ENCODE results near the gene SAMD14. TPM values are rescaled to one million over a fixed set of nuclear protein-coding genes. Genes with fewer than 3 reads are reported as not detected.

The SAMD14 gene
- total RNA-seq, 1 donor from 2014 or later: 14.7 TPM

DNA sequence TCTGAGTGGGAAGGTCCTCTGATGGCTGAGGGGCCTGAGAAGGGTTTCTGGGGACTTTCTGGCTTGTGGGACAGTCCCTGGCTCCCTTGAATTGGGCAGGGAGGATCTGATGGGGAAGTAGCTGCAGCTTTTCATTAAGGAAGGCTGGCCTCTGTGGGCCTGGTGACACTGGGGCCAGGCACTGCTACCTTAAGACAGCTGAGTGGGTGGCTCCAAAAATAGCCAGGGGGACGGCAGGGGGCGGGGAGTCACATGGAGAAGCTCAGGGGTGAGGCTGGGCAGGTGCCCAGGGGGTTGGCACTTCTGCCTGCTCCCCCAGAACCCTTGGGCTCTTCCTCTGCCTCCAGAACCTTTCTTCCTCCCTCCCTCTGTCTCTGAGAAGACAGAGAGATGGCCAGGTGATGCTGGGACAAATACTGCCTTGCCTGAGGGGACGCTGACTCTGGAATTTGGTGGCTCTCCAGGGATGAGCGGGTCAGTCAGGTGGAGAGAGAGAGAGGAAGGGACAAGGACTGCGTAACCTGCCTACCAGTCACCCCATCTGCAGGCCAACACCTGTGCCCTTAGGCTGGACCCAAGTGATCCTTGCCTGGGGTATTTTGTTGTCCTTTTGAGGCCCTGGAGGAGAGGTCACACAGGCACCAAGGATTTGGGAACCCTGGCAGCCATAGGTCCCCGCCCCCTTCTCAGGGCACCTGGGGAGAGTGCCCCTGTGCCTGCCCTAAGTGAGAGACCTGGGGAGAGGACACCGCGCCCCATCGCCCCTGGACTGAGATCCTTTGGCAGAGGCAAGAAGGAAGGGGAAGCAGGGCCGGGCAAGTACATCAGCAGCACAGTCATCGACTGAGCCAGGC, 34.1 kb upstream of the SAMD14 start:
- TF ChIP-seq, protein P1, sequence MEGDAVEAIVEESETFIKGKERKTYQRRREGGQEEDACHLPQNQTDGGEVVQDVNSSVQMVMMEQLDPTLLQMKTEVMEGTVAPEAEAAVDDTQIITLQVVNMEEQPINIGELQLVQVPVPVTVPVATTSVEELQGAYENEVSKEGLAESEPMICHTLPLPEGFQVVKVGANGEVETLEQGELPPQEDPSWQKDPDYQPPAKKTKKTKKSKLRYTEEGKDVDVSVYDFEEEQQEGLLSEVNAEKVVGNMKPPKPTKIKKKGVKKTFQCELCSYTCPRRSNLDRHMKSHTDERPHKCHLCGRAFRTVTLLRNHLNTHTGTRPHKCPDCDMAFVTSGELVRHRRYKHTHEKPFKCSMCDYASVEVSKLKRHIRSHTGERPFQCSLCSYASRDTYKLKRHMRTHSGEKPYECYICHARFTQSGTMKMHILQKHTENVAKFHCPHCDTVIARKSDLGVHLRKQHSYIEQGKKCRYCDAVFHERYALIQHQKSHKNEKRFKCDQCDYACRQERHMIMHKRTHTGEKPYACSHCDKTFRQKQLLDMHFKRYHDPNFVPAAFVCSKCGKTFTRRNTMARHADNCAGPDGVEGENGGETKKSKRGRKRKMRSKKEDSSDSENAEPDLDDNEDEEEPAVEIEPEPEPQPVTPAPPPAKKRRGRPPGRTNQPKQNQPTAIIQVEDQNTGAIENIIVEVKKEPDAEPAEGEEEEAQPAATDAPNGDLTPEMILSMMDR (IDR thresholded peaks at IDR 0.05; ENCODE audit: insufficient read depth, low read length, poor library complexity, severe bottlenecking): no peak
- Histone ChIP-seq H3K4me3 (ENCODE audit: low read depth, low read length) (no peak overlapping the region), H3K27me3 (ENCODE audit: control insufficient read depth, insufficient read depth, low read length) (peaks cover 4% of the 10 kb centered on the region), H3K36me3 (ENCODE audit: control insufficient read depth, insufficient read depth, low read length) (no peaks in the 10 kb centered on the region)
- DNase-seq (ENCODE audit: low read depth): no peak

DNA sequence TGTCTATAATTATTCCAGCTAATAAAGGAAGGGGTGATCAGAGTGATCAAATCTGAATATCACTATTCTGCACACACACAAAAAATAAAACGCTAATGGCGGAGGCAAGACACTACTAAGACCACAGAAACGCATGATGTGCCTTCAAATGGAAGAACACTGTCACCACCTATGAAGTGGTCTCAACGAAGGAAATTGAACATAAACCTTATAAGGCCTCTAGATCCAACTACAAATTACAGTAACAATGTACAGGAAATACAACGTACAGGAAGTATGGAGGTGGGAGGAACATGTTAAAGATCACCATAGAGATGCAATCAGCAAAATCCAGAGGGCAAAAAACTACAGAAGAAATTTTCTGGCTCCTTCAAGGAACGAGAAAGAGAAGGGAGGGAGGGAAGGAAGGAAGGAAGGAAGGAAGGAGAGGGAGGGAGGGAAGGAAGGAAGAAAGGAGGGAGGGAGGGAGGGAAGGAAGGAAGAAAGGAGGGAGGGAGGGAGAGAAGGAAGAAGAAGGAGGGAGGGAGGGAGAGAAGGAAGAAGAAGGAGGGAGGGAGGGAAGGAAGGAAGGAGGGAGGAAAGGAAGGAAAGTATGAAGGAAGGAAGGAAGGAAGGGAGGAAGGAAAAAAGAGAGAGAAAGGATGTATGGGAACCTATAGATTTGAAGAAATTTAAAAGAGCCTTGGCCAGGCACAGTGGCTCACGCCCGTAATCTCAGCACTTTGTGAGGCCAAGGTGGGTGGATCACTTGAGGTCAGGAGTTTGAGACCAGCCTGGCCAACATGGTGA, 32.7 kb upstream of the SAMD14 start:
- Histone ChIP-seq H3K36me3 (ENCODE audit: control insufficient read depth, insufficient read depth, low read length) (no peaks in the 10 kb centered on the region), H3K27me3 (ENCODE audit: control insufficient read depth, insufficient read depth, low read length) (no peaks in the 10 kb centered on the region), H3K4me3 (ENCODE audit: low read depth, low read length) (no peak overlapping the region)
- TF ChIP-seq, protein P1 (IDR thresholded peaks at IDR 0.05; ENCODE audit: insufficient read depth, low read length, poor library complexity, severe bottlenecking): no peak
- no peak for DNase-seq (ENCODE audit: low read depth)

DNA sequence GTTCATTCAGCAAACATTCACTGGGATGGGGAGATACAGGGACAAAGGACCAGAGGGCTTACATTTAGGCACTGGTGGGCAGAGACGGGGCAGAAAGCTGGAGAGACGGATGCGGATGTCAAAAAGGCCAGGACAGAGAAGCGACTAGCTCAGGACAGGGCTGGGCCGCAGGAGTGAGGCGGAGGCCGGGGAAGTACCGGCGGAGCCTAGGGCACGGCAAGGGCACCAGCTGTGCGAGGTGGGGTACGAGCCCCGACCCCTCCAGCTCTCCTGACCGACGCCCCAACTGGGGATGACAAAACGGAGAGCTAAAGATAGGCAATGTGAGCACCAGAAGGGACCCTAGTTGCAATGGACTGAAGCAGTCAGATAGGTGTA, 31.9 kb upstream of the SAMD14 start:
- TF ChIP-seq, protein P1 (IDR thresholded peaks at IDR 0.05; ENCODE audit: insufficient read depth, low read length, poor library complexity, severe bottlenecking): no peak
- H3K4me3 ChIP-seq (ENCODE audit: low read depth, low read length): no peak overlapping the region
- H3K36me3 ChIP-seq (ENCODE audit: control insufficient read depth, insufficient read depth, low read length): no peaks in the 10 kb centered on the region
- DNase-seq (ENCODE audit: low read depth): no peak
- H3K27me3 ChIP-seq (ENCODE audit: control insufficient read depth, insufficient read depth, low read length): no peaks in the 10 kb centered on the region

DNA sequence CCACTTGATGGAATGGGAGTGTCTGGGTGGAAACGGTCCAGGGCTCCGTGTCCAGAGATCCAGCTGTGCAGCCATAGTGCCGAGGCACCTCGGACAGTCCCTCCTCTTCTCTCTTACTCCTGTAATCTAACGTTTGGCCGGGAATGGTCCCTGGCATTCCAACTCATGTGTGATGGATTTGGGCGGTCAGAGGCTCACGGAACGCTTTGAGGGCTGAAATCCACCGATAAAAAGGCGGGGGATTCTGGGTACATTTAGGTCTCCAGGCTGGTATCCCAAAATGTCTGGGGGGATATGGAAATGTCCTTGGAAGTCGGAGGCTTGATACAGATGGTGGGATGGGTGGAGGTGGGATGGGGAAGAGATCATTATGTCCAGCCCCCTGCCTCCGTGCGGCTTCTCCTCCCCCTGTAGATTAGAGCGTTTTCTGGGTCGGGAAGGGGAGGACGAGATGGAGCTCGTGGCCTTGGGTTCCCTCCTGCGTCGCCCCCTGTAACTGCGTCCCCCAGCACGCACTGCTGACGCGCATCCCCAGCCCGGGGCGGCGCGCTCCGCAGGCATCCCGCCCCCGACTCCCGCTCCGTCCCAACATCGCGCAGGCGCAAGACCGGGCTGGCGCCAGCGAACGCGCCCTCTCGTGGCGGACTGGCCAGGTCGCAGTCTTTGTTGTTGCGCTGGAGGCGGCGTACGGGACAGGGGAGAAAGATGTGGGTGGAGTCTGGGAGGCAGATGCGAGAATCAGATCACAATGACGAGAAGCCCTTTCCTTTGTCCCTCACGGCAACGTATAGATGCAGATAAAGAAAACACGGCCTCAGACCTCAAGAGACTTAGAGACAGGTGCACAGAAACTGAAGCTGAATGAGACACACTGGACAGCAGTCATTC, 31.3 kb upstream of the SAMD14 start:
- TF ChIP-seq, protein P1 (IDR thresholded peaks at IDR 0.05; ENCODE audit: insufficient read depth, low read length, poor library complexity, severe bottlenecking): peak; percentile 85
- DNase-seq (ENCODE audit: low read depth): no peak
- Histone ChIP-seq H3K27me3 (ENCODE audit: control insufficient read depth, insufficient read depth, low read length) (no peaks in the 10 kb centered on the region), H3K36me3 (ENCODE audit: control insufficient read depth, insufficient read depth, low read length) (no peaks in the 10 kb centered on the region), H3K4me3 (ENCODE audit: low read depth, low read length) (peak overlapping the region; percentile 58)

DNA sequence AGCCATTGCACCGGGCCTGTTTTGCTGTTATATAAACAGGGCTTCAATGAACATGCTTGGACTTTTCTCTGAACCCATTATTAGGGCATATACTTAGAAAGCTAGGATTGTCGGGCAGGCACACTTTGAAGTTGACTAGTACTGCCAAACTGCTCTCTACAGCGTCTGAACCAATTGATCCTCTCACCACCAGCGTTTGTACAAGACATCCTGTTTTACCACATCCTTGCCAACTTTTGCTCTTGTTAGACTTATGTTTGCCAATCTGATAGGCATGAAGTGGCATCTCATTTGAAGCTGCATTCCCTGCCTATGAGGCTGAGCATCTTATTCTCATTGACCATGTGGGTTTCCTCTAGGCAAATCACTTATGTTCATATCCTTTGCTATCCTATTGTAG, 27.9 kb upstream of the SAMD14 start:
- Histone ChIP-seq H3K36me3 (ENCODE audit: control insufficient read depth, insufficient read depth, low read length) (no peaks in the 10 kb centered on the region), H3K4me3 (ENCODE audit: low read depth, low read length) (no peak overlapping the region), H3K27me3 (ENCODE audit: control insufficient read depth, insufficient read depth, low read length) (no peaks in the 10 kb centered on the region)
- no peak for DNase-seq (ENCODE audit: low read depth)
- TF ChIP-seq, protein P1 (IDR thresholded peaks at IDR 0.05; ENCODE audit: insufficient read depth, low read length, poor library complexity, severe bottlenecking): no peak
